ENCODE results near the gene NT5C3A.

DNA sequence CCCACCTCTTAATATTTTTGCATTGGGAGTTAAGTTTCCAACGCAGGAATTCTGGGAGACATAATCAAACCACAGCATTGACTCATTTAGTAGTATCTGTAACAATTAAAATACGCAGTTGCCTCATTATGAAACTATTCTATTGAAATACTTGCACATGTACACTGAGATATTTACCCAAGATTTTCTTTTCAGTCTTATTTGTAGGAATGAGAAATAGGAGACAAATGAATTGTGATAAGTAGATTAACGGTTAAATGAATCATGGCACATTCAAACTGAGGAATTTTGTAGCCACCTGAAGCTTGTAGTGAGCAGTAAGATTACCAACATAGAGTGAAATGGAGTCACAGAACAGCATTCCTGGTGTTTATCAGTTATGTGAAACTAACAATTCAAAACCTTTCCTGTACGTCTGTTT lies 28.5 kb upstream of the NT5C3A start:
- TF ChIP-seq, protein P1, sequence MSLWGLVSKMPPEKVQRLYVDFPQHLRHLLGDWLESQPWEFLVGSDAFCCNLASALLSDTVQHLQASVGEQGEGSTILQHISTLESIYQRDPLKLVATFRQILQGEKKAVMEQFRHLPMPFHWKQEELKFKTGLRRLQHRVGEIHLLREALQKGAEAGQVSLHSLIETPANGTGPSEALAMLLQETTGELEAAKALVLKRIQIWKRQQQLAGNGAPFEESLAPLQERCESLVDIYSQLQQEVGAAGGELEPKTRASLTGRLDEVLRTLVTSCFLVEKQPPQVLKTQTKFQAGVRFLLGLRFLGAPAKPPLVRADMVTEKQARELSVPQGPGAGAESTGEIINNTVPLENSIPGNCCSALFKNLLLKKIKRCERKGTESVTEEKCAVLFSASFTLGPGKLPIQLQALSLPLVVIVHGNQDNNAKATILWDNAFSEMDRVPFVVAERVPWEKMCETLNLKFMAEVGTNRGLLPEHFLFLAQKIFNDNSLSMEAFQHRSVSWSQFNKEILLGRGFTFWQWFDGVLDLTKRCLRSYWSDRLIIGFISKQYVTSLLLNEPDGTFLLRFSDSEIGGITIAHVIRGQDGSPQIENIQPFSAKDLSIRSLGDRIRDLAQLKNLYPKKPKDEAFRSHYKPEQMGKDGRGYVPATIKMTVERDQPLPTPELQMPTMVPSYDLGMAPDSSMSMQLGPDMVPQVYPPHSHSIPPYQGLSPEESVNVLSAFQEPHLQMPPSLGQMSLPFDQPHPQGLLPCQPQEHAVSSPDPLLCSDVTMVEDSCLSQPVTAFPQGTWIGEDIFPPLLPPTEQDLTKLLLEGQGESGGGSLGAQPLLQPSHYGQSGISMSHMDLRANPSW (CRISPR knock-in tag; conservative IDR thresholded peaks at IDR 0.05; ENCODE audit: low read depth): no peak
- TF ChIP-seq ZNF219 (CRISPR knock-in tag; IDR thresholded peaks at IDR 0.05; ENCODE audit: borderline replicate concordance): no peak
- TF ChIP-seq, protein P2, sequence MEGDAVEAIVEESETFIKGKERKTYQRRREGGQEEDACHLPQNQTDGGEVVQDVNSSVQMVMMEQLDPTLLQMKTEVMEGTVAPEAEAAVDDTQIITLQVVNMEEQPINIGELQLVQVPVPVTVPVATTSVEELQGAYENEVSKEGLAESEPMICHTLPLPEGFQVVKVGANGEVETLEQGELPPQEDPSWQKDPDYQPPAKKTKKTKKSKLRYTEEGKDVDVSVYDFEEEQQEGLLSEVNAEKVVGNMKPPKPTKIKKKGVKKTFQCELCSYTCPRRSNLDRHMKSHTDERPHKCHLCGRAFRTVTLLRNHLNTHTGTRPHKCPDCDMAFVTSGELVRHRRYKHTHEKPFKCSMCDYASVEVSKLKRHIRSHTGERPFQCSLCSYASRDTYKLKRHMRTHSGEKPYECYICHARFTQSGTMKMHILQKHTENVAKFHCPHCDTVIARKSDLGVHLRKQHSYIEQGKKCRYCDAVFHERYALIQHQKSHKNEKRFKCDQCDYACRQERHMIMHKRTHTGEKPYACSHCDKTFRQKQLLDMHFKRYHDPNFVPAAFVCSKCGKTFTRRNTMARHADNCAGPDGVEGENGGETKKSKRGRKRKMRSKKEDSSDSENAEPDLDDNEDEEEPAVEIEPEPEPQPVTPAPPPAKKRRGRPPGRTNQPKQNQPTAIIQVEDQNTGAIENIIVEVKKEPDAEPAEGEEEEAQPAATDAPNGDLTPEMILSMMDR (IDR thresholded peaks at IDR 0.05): no peak
- TF ChIP-seq, protein P3, sequence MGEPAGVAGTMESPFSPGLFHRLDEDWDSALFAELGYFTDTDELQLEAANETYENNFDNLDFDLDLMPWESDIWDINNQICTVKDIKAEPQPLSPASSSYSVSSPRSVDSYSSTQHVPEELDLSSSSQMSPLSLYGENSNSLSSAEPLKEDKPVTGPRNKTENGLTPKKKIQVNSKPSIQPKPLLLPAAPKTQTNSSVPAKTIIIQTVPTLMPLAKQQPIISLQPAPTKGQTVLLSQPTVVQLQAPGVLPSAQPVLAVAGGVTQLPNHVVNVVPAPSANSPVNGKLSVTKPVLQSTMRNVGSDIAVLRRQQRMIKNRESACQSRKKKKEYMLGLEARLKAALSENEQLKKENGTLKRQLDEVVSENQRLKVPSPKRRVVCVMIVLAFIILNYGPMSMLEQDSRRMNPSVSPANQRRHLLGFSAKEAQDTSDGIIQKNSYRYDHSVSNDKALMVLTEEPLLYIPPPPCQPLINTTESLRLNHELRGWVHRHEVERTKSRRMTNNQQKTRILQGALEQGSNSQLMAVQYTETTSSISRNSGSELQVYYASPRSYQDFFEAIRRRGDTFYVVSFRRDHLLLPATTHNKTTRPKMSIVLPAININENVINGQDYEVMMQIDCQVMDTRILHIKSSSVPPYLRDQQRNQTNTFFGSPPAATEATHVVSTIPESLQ (CRISPR knock-in tag; IDR thresholded peaks at IDR 0.05): no peak
- TF ChIP-seq, protein P4, sequence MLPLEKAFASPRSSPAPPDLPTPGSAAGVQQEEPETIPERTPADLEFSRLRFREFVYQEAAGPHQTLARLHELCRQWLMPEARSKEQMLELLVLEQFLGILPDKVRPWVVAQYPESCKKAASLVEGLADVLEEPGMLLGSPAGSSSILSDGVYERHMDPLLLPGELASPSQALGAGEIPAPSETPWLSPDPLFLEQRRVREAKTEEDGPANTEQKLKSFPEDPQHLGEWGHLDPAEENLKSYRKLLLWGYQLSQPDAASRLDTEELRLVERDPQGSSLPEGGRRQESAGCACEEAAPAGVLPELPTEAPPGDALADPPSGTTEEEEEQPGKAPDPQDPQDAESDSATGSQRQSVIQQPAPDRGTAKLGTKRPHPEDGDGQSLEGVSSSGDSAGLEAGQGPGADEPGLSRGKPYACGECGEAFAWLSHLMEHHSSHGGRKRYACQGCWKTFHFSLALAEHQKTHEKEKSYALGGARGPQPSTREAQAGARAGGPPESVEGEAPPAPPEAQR (CRISPR knock-in tag; IDR thresholded peaks at IDR 0.05): no peak
- TF ChIP-seq USF2 (CRISPR knock-in tag; IDR thresholded peaks at IDR 0.05): no peak
- no peak for TF ChIP-seq JUN (CRISPR knock-in tag; IDR thresholded peaks at IDR 0.05)
- TF ChIP-seq, protein P5, sequence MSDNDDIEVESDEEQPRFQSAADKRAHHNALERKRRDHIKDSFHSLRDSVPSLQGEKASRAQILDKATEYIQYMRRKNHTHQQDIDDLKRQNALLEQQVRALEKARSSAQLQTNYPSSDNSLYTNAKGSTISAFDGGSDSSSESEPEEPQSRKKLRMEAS (CRISPR knock-in tag; IDR thresholded peaks at IDR 0.05): no peak
- TF ChIP-seq NFYB (CRISPR knock-in tag; conservative IDR thresholded peaks at IDR 0.05; ENCODE audit: low read depth): no peak
- TF ChIP-seq, protein P6, sequence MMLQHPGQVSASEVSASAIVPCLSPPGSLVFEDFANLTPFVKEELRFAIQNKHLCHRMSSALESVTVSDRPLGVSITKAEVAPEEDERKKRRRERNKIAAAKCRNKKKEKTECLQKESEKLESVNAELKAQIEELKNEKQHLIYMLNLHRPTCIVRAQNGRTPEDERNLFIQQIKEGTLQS (CRISPR knock-in tag; conservative IDR thresholded peaks at IDR 0.05): no peak
- TF ChIP-seq ATF2 (CRISPR knock-in tag; IDR thresholded peaks at IDR 0.05; ENCODE audit: borderline replicate concordance, low read depth): no peak
- TF ChIP-seq, protein P7, sequence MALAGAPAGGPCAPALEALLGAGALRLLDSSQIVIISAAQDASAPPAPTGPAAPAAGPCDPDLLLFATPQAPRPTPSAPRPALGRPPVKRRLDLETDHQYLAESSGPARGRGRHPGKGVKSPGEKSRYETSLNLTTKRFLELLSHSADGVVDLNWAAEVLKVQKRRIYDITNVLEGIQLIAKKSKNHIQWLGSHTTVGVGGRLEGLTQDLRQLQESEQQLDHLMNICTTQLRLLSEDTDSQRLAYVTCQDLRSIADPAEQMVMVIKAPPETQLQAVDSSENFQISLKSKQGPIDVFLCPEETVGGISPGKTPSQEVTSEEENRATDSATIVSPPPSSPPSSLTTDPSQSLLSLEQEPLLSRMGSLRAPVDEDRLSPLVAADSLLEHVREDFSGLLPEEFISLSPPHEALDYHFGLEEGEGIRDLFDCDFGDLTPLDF (CRISPR knock-in tag; IDR thresholded peaks at IDR 0.05): no peak
- no peak for TF ChIP-seq NR2C2 (CRISPR knock-in tag; IDR thresholded peaks at IDR 0.05)

Data from WTC11 (cell line).